Kidney capillary endothelial cell (primary cell): Measurements from ENCODE around the gene CAMK2D.

Source experiments
- DNase-seq: peaks from one replicate; pipeline ENCODE4 v3.0.0-alpha.2; 2018; ENCODE audit warnings: low spot score

CAMK2D gene

DNA sequence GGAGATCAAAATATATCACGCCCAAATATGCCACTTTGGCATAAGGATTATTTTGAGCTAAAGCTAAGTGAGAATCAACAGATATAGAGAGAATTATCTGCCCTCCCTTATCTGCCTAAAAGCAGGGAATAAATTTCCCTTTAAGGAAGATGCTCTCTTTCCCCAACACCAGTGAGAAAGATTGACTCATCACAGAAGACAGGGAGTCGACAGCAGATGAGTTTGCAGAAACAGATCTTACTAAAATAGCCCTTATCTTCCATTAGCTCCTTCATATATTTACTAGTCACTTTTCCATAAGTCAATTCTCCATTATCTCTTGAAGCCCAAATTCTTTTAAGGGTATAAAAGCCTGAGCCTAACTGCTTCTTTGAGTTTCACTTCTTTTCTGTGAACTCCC lies 156.6 kb downstream of the CAMK2D start:
- DNase-seq: no peak

- no peak for DNase-seq
Observed at GRCh38 chr4:113603911-113604310, 157.6 kb downstream of the CAMK2D start.

GRCh38 chr4:113602646-113603228 lies 158.8 kb downstream of the CAMK2D start:
- DNase-seq: no peak

GRCh38 chr4:113601636-113602035 lies 159.9 kb downstream of the CAMK2D start:
- no peak for DNase-seq

- no peak for DNase-seq
Observed at GRCh38 chr4:113596396-113596795, 165.1 kb downstream of the CAMK2D start.

DNA sequence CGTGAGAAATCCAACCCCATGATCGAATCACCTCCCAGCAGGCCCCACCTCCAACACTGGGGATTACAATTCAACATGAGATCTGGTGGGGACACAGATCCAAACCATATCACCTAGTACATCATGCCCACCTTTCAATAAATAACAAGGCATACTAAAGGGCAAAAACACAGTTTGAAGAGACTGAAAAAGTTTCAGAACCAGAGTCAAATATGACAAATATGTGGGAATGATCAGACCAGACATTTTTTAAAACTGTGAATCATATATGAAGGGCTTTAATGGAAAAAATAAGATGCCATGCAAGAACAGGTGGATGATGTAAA lies 167.3 kb downstream of the CAMK2D start:
- DNase-seq: no peak

DNA sequence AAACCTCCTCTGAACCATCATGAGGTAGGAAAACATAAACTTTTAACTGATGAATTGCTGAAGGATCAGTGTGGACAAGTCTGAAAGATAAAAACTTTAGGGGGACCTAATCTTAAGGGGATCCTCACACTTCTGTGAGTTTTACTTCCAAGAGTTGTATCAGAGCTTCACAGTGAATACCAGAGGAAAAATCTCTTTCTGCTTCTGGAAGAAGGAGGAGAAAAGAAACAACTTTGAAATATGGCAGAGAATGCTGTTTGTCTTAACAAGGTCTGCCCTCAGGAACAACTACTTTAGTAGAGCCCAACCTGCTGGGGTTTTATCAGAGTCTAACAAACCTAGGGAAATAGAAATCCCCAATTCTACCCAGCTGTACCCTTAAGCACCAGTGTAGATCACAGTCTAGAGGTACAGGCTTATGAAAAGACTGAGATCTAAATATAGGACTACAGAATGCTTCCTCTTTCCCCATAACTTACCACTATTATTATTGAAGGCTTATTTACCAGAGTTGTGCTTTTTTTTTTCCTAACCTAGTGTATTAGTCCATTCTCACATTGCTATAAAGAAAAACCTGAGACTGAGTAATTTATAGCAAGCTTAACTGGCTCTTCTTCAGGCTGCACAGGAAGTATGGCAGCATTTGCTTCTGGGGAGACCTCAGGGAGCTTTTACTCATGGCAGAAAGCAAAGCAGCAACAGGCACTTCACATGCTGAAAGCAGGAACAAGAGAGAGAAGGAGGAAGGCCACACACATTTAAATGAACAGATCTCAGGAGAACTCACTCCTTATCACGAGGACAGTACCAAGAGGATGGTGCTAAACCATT lies 167.9 kb downstream of the CAMK2D start:
- no peak for DNase-seq

- no peak for DNase-seq
Observed at GRCh38 chr4:113591982-113592381, 169.6 kb downstream of the CAMK2D start.

DNA sequence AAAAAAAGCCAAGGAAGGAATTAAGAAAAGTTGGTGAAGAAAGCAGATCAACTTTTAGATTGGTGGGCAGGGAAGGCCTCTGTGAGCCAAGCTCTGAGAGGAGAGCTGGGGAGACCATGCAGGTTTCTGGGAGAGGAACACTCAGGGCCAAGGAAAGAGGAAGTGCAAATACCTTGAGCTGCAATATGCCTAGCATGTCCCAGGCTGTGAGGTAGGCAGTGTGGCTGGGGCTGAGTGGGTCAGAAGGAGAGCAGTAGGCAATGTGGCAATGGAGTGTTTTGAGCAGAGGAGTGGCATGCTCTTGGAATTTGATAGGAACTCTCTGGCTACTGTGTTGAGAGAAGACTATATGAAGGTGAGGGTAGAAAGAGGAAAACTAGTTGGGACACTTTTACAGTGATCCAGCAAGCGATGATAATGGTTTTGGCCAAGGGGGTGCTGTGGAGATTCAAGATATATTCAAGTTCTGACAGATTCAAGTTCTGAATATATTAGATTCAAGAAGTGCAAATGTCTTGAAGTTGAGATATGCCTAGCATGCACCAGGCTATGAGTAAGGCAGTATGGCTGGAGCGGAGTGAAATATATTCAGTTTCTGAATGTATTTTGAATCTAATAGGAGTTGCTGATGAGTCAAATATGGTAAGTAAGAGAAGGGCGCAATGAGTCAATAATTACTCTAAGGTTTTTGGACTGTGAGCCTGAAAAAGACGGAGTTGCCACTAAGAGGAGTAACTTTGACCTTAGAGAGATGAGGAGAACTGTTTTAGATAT lies 172.5 kb downstream of the CAMK2D start:
- no peak for DNase-seq

GRCh38 chr4:113587640-113588275 lies 173.8 kb downstream of the CAMK2D start:
- no peak for DNase-seq

DNA sequence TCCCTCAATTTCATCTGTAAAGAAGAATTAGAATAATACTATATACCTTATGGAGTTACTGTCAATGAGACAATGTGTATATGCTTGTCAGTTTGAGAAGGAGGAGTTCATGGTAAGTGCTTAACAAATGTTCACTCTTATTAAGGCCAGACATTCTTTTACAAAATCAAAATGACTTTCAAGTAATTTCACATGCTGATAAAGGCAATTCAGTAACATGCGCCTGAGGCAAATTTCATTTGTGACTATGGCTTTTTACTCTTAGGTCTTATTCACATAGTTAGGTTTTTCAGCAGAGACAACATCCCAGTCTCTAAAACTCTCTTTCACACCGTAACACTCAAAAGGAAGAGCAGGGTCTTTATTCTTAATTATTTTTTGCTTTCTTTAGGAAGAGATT lies 174.4 kb downstream of the CAMK2D start:
- DNase-seq: no peak

DNA sequence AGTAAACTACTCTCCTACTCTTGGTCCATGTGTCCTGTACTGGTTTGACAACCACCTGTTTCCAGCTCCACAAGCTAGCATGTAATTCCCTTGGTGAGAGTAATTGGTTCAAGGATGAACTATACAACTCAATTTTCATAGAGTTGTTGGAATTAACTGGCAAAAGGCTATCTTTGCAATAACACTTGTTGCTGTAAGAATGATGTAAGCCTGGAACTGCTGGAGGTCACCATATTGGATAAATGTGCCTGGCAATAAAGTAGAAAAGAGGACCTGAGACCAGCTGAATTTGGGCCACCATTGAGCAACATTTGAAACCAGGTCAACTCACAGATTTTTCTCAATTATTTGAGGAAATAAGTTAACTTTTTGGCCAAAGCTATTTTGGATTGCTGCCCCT lies 175.5 kb downstream of the CAMK2D start:
- no peak for DNase-seq

GRCh38 chr4:113584407-113585150 lies 177.0 kb downstream of the CAMK2D start:
- no peak for DNase-seq

- DNase-seq: no peak
Observed at GRCh38 chr4:113582737-113583136, 178.8 kb downstream of the CAMK2D start.

DNA sequence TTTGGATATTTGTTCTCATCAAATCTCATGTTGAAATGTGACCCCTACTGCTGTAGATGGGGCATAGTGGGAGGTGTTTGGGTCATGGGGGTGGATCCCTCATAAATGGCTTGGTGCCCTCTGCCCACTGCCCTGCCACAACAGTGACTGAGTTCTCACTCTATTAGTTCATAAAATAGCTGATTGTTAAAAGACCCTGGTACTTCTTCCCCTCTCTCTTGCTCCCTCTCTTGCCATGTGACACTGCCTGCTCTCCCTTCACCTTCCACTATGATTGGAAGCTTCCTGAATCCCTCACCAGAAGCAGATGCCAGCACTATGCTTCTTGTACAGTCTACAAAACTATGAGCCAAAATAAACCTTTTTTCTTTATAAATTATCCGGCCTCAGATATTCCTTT lies 182.2 kb downstream of the CAMK2D start:
- DNase-seq: no peak

DNA sequence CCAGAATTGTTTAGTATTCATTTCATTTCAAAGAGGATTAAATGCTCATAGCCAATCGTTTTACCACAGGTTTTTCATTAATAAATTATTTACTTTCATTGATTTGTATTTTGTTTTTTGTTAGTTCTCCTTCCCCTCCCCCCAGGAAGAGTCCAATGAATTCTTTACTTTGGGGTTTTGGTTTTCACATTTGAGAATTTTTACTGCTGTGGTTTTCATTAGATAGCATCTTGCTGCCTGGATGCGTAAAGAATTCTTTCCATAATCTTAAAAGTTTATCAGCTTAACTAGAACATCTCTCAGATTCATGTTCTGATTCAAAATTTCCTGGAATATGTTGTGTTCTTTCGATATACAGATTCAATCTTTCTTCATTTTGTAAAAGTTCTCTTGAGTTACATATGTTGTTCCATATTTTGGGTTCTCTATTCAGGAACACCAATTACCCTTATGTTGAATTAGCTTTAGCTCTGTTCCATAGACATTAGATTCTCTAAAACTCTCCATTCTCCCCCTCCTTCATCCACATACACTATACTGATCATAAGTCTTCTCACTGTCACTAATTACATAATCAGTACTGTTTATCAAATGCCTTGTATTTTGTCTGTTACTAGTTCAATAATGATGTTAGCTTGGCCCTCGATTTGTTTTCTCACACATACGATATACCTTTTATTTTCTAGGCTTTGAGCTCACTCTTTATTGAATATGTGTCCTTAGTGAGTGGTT lies 184.4 kb downstream of the CAMK2D start:
- no peak for DNase-seq

- no peak for DNase-seq
Observed at GRCh38 chr4:113575401-113575800, 186.1 kb downstream of the CAMK2D start.

GRCh38 chr4:113574636-113575103 lies 186.9 kb downstream of the CAMK2D start:
- DNase-seq: no peak

GRCh38 chr4:113572620-113573019 lies 188.9 kb downstream of the CAMK2D start:
- no peak for DNase-seq

GRCh38 chr4:113566015-113566795 lies 195.3 kb downstream of the CAMK2D start:
- DNase-seq: no peak

- no peak for DNase-seq
Observed at GRCh38 chr4:113565702-113566012, 195.9 kb downstream of the CAMK2D start.
